H1 (cell line): ENCODE results near the gene UVRAG. TPM values are rescaled to one million over a fixed set of nuclear protein-coding genes. Genes with fewer than 3 reads are reported as not detected.

ENCODE experiments used
- CTCF ChIA-PET: fragments of 300-600 bp; sonication (Branson Sonifier 250); formaldehyde crosslinking; loops from one replicate; lab custom pipeline; 2021; ENCODE audit not compliant: partially characterized antibody; lab: Charles Lee
- POLR2A ChIA-PET: fragments of 300-600 bp; sonication (Branson Sonifier 250); formaldehyde crosslinking; loops from one replicate; lab custom pipeline; 2021; ENCODE audit warnings: inconsistent platforms; ENCODE audit not compliant: partially characterized antibody; lab: Charles Lee
- DNase-seq, 2 experiments: peaks; one replicate each; pipeline versions ENCODE4 v3.0.0 to v3.0.0-alpha.2; 2010 to 2022; ENCODE audit warnings: low spot score in 2 of 2, low read depth in 1 of 2, mixed read lengths in 1 of 2
- FAIRE-seq: peaks from 2 replicates; lab custom pipeline; 2011; peaks lifted over from hg19 to GRCh38; lab: Jason Lieb, UNC
- H2AFZ ChIP-seq: 2 replicates; pipeline ENCODE4 v1.8.1; 2012; ENCODE audit warnings: low read length, inconsistent platforms
- H2AK5ac ChIP-seq: 2 replicates; pipeline ENCODE4 v1.6.1; 2013; ENCODE audit warnings: low read depth, low read length
- H2BK120ac ChIP-seq: replicated peaks from 2 replicates; pipeline ENCODE3; 2013; ENCODE audit warnings: low read depth, low read length, inconsistent platforms
- H2BK12ac ChIP-seq: 2 replicates; pipeline ENCODE4 v1.6.1; 2013; ENCODE audit warnings: low read depth, low read length
- H2BK15ac ChIP-seq: 2 replicates; pipeline ENCODE4 v1.6.1; 2013; ENCODE audit warnings: low read length
- H2BK20ac ChIP-seq: 2 replicates; pipeline ENCODE4 v1.6.1; 2013; ENCODE audit warnings: low read length
- H2BK5ac ChIP-seq: 2 replicates; pipeline ENCODE4 v1.6.1; 2013; ENCODE audit warnings: low read depth, low read length
- H3K14ac ChIP-seq: 2 replicates; pipeline ENCODE4 v1.6.1; 2013; ENCODE audit warnings: inconsistent platforms; ENCODE audit not compliant: insufficient read length
- H3K18ac ChIP-seq: 2 replicates; pipeline ENCODE4 v1.6.1; 2013; ENCODE audit warnings: low read length; ENCODE audit errors: extremely low read depth
- H3K23ac ChIP-seq: 2 replicates; pipeline ENCODE4 v1.6.1; 2013; ENCODE audit warnings: inconsistent platforms; ENCODE audit not compliant: insufficient read length
- H3K23me2 ChIP-seq: 2 replicates; pipeline ENCODE4 v1.6.1; 2013; ENCODE audit warnings: low read depth, low read length
- H3K27ac ChIP-seq: 2 replicates; pipeline ENCODE4 v1.6.1; 2011; ENCODE audit warnings: low read depth, low read length, inconsistent platforms
- H3K27me3 ChIP-seq, 4 experiments: replicated peaks in 1 of 4; 1 replicate in 1 of 4; 2 replicates in 3 of 4; pipeline versions ENCODE4 v1.6.1 to v1.8.1; 2011 to 2013; ENCODE audit warnings: low read length in 3 of 4, mild to moderate bottlenecking in 3 of 4, inconsistent platforms in 2 of 4, mixed read lengths in 2 of 4, moderate library complexity in 1 of 4; ENCODE audit not compliant: control insufficient read depth in 3 of 4, insufficient read depth in 3 of 4; ENCODE audit errors: extremely low read depth in 1 of 4
- H3K36me3 ChIP-seq, 4 experiments: 2 replicates each; pipeline versions ENCODE4 v1.6.1 to v1.8.1; 2011 to 2013; ENCODE audit warnings: mild to moderate bottlenecking in 4 of 4, low read length in 3 of 4, moderate library complexity in 2 of 4, control low read depth in 1 of 4, inconsistent platforms in 1 of 4; ENCODE audit not compliant: insufficient read depth in 4 of 4, control insufficient read depth in 2 of 4
- H3K4ac ChIP-seq: replicated peaks from 2 replicates; pipeline ENCODE3; 2013; ENCODE audit warnings: low read length, low read depth, mixed read lengths, inconsistent platforms; ENCODE audit not compliant: insufficient read length
- H3K4me1 ChIP-seq, 4 experiments: replicated peaks in 1 of 4; 1 replicate in 1 of 4; 2 replicates in 3 of 4; pipeline versions ENCODE4 v1.6.1 to v1.8.1; 2011 to 2013; ENCODE audit warnings: low read length in 3 of 4, inconsistent platforms in 2 of 4, mixed read lengths in 1 of 4; ENCODE audit not compliant: insufficient read depth in 4 of 4, control insufficient read depth in 3 of 4
- H3K4me2 ChIP-seq, 2 experiments: 2 replicates each; pipeline versions ENCODE4 v1.6.1 to v1.8.1; 2011 to 2013; ENCODE audit warnings: low read depth in 2 of 2, low read length in 2 of 2, control low read depth in 1 of 2, inconsistent platforms in 1 of 2, mild to moderate bottlenecking in 1 of 2; ENCODE audit not compliant: insufficient read depth in 1 of 2
- H3K4me3 ChIP-seq, 4 experiments: fragments of 200-600, 300-600 bp in 1 of 4; sonication (generic), shearing (Covaris generic), sonication (Bioruptor Twin) in 1 of 4; 2 replicates each; pipeline versions ENCODE4 v1.5.1 to v1.8.1; 2011 to 2016; ENCODE audit warnings: low read length in 4 of 4, low read depth in 3 of 4, control low read depth in 2 of 4, inconsistent platforms in 2 of 4, mild to moderate bottlenecking in 2 of 4, mixed read lengths in 1 of 4, moderate library complexity in 1 of 4; ENCODE audit not compliant: insufficient read depth in 2 of 4; ENCODE audit errors: extremely low read depth in 1 of 4
- H3K56ac ChIP-seq: replicated peaks from 2 replicates; pipeline ENCODE3; 2013; ENCODE audit warnings: low read depth, mild to moderate bottlenecking, mixed read lengths, low read length, inconsistent platforms; ENCODE audit not compliant: insufficient read length
- H3K79me1 ChIP-seq: 2 replicates; pipeline ENCODE4 v1.6.1; 2013; ENCODE audit warnings: low read depth, low read length, control low read depth
- H3K79me2 ChIP-seq, 2 experiments: 2 replicates each; pipeline versions ENCODE4 v1.6.1 to v1.8.1; 2012 to 2013; ENCODE audit warnings: low read length in 2 of 2, mild to moderate bottlenecking in 2 of 2, inconsistent platforms in 1 of 2; ENCODE audit not compliant: insufficient read depth in 2 of 2, control insufficient read depth in 1 of 2
- H3K9ac ChIP-seq, 4 experiments: replicated peaks in 1 of 4; 1 replicate in 1 of 4; 2 replicates in 3 of 4; pipeline versions ENCODE4 v1.6.1 to v1.8.1; 2011 to 2013; ENCODE audit warnings: low read depth in 3 of 4, low read length in 3 of 4, control low read depth in 2 of 4, mild to moderate bottlenecking in 2 of 4, moderate library complexity in 2 of 4, inconsistent platforms in 1 of 4; ENCODE audit errors: extremely low read depth in 1 of 4
- H3K9me3 ChIP-seq, 2 experiments: 2 replicates each; pipeline versions ENCODE4 v1.6.1 to v1.8.1; 2012 to 2013; ENCODE audit warnings: mild to moderate bottlenecking in 2 of 2, moderate library complexity in 2 of 2, control low read depth in 1 of 2, inconsistent platforms in 1 of 2, low read depth in 1 of 2, low read length in 1 of 2, mixed read lengths in 1 of 2; ENCODE audit not compliant: insufficient read depth in 2 of 2
- H4K20me1 ChIP-seq, 2 experiments: replicated peaks in 1 of 2; 2 replicates each; pipeline versions ENCODE3 to v1.8.1; 2011 to 2013; ENCODE audit warnings: inconsistent platforms in 2 of 2, low read length in 2 of 2, mild to moderate bottlenecking in 1 of 2; ENCODE audit not compliant: insufficient read depth in 2 of 2, control insufficient read depth in 1 of 2
- H4K5ac ChIP-seq: 2 replicates; pipeline ENCODE4 v1.6.1; 2013; ENCODE audit warnings: low read length, low read depth, mixed read lengths, inconsistent platforms; ENCODE audit not compliant: insufficient read length
- H4K8ac ChIP-seq: 2 replicates; pipeline ENCODE4 v1.8.0; 2013; ENCODE audit warnings: mild to moderate bottlenecking, moderate library complexity, low read length, inconsistent platforms; ENCODE audit not compliant: insufficient read depth; ENCODE audit errors: extremely low read depth
- H4K91ac ChIP-seq: replicated peaks from 2 replicates; pipeline ENCODE3; 2013; ENCODE audit warnings: low read length, mixed read lengths, inconsistent platforms; ENCODE audit not compliant: insufficient read length
- BACH1 ChIP-seq: IDR thresholded peaks from 2 replicates; pipeline ENCODE4 v1.6.1; 2012; ENCODE audit warnings: low read length, improper control_type of control experiment
- TAF7 ChIP-seq: optimal IDR thresholded peaks from 2 replicates; pipeline ENCODE3; 2011; ENCODE audit warnings: low read depth, mild to moderate bottlenecking, inconsistent platforms, low read length, moderate library complexity, borderline replicate concordance
- WGBS, 2 experiments: shearing (Covaris generic) in 1 of 2; methylation state at CpG; one replicate each; pipeline versions ENCODE4 v1.1.6 to v1.1.7; 2013 to 2015; ENCODE audit warnings: low lambda C conversion rate in 2 of 2, mixed read lengths in 2 of 2, inconsistent platforms in 1 of 2, low coverage in 1 of 2, missing lambda C conversion rate in 1 of 2; ENCODE audit not compliant: insufficient replicate concordance in 2 of 2, insufficient coverage in 1 of 2, insufficient read length in 1 of 2; ENCODE audit errors: extremely low coverage in 1 of 2, missing lambda C conversion rate in 1 of 2; 5-methylcytosine and 5-hydroxymethylcytosine counted together
- polyA plus RNA-seq, 7 experiments: library from polyadenylated mRNA; depleted of rRNA in 3 of 7; stranded (reverse) in 5 of 7; unstranded in 2 of 7; fragments of >200 nt in 5 of 7; fragments of 200-250 nt in 2 of 7; gene quantifications; 1 replicate in 5 of 7; 2 replicates in 1 of 7; 4 replicates in 1 of 7; pipeline versions ENCODE4 v1.2.1 to v1.2.3, GENCODE V29; 2011 to 2013; ENCODE audit warnings: missing spikeins in 2 of 7, mixed read lengths in 2 of 7
- total RNA-seq: library from RNA; stranded (reverse); fragmentation: NEBNext Ultra II Directional; extraction: Animal tissue kit (Norgen Biotek cat#: 25700); gene quantifications from 2 replicates; pipeline ENCODE4 v1.2.1, GENCODE V29; 2021

UVRAG gene
- total and polyA plus RNA-seq, 2 of the 8 experiments (the other 6 are each of a cell fraction or from before 2014, with no cell fraction given), result 5.5 to 14.7 TPM

GRCh38 chr11:75893251-75893650 is 78.2 kb downstream of the UVRAG start:
- Histone ChIP-seq H3K9ac (no peak overlapping the region), H3K4me3 (no peak overlapping the region), H2AFZ (no peak overlapping the region), H3K23ac (no peak overlapping the region), H3K14ac (no peak overlapping the region), H2BK15ac (no peak overlapping the region), H2BK120ac (no peak overlapping the region), H3K18ac (no peak overlapping the region), H2AK5ac (no peak overlapping the region), H4K5ac (no peak overlapping the region), H4K20me1 (no peaks in the 10 kb centered on the region), H3K36me3 (no peaks in the 10 kb centered on the region), H2BK12ac (no peak overlapping the region), H3K56ac (no peak overlapping the region), H3K79me2 (no peaks in the 10 kb centered on the region), H4K8ac (no peak overlapping the region), H3K9me3 (no peaks in the 10 kb centered on the region), H3K79me1 (no peaks in the 10 kb centered on the region), H4K91ac (no peak overlapping the region), H3K23me2 (no peaks in the 10 kb centered on the region), H2BK20ac (no peak overlapping the region), H2BK5ac (no peak overlapping the region), H3K27me3 (no peaks in the 10 kb centered on the region), H3K4ac (no peak overlapping the region), H3K4me2 (no peak overlapping the region), H3K4me1 (no peaks in the 10 kb centered on the region), H3K27ac (no peak overlapping the region)
- FAIRE-seq (no peak), DNase-seq (no peak)
- WGBS, 2 experiments, result 94% methylated on average over 4 of the region's 4 CpGs; no CpG with 5 or more reads in 1 of the 2 experiments
- POLR2A ChIA-PET, result no interaction called here
- CTCF ChIA-PET, result no interaction called here
- no peak for TF ChIP-seq TAF7
- TF ChIP-seq BACH1, result no peak
